HCT116 (cell line): ENCODE results near the gene GTF3C1. TPM values are rescaled to one million over a fixed set of nuclear protein-coding genes. Genes with fewer than 3 reads are reported as not detected.

ENCODE experiments used
- ATAC-seq: fragments of 200-7000 bp; cut with Tn5 transposase; 2 replicates; pipeline ENCODE4 v1.9.1; 2020; ENCODE audit warnings: mild to moderate bottlenecking, moderate library complexity
- BruUV-seq: library from RNA; stranded (reverse); fragments of 400-500 nt; replicated peaks from 2 replicates; lab custom pipeline; 2021; lab: Mats Ljungman, UMichigan
- CTCF ChIA-PET: fragments of 300-600 bp; sonication (Branson Sonifier 250); formaldehyde crosslinking; loops from one replicate; lab custom pipeline; 2021; ENCODE audit warnings: antibody characterized with exemption; lab: Charles Lee
- POLR2A ChIA-PET: fragments of 300-600, 350-600 bp; sonication (Branson Sonifier 250); formaldehyde crosslinking; loops from one replicate; lab custom pipeline; 2021; ENCODE audit warnings: antibody characterized with exemption; lab: Charles Lee
- RAD21 ChIA-PET, 2 experiments: fragments of 300-600 bp; sonication (Branson Sonifier 250); formaldehyde crosslinking; loops; one replicate each; lab custom pipeline; 2023; ENCODE audit warnings: low total read pairs in 2 of 2; ENCODE audit not compliant: uncharacterized antibody in 2 of 2, unreplicated experiment in 2 of 2, low non-redundant PET in 1 of 2; lab: Charles Lee
- DNase-seq: peaks from one replicate; pipeline ENCODE4 v3.0.0-alpha.2; 2010; ENCODE audit warnings: low read depth, low spot score
- H2AFZ ChIP-seq: fragments of 200-600 bp; shearing (Covaris generic), sonication (generic); 2 replicates; pipeline ENCODE4 v1.6.1; 2017; ENCODE audit warnings: low read depth, mixed run types, mixed read lengths, antibody characterized with exemption, low read length; ENCODE audit not compliant: poor library complexity, severe bottlenecking
- H3K27ac ChIP-seq: 2 replicates; pipeline ENCODE4 v1.5.1; 2012; ENCODE audit warnings: low read depth, low read length
- H3K27me3 ChIP-seq: fragments of 200-600 bp; sonication (generic); 2 replicates; pipeline ENCODE4 v1.6.1; 2016; ENCODE audit warnings: mixed run types, low read length, mixed read lengths; ENCODE audit not compliant: insufficient read depth
- H3K36me3 ChIP-seq, 2 experiments: fragments of 200-500 bp in 1 of 2; fragments of 200-600 bp in 1 of 2; sonication (Bioruptor generic) in 1 of 2; sonication (generic) in 1 of 2; 2 replicates each; pipeline versions ENCODE4 v1.5.1 to v1.6.1; 2014 to 2016; ENCODE audit warnings: low read length in 2 of 2, inconsistent platforms in 1 of 2, mixed read lengths in 1 of 2, mixed run types in 1 of 2; ENCODE audit not compliant: insufficient read depth in 2 of 2, control insufficient read depth in 1 of 2
- H3K4me1 ChIP-seq, 2 experiments: fragments of 200-600 bp in 1 of 2; sonication (generic) in 1 of 2; 2 replicates each; pipeline versions ENCODE4 v1.5.1 to v1.6.1; 2012 to 2017; ENCODE audit warnings: low read length in 2 of 2, inconsistent platforms in 1 of 2, mild to moderate bottlenecking in 1 of 2, mixed read lengths in 1 of 2, mixed run types in 1 of 2, moderate library complexity in 1 of 2; ENCODE audit not compliant: insufficient read depth in 2 of 2, control insufficient read depth in 1 of 2
- H3K4me2 ChIP-seq: fragments of 200-600 bp; sonication (generic); 2 replicates; pipeline ENCODE4 v1.6.1; 2017; ENCODE audit warnings: mixed run types, low read length, mixed read lengths
- H3K4me3 ChIP-seq, 2 experiments: fragments of 200-600 bp in 1 of 2; sonication (generic) in 1 of 2; replicated peaks in 1 of 2; 2 replicates each; pipeline ENCODE4 v1.5.1; 2011 to 2016; ENCODE audit warnings: low read length in 2 of 2, control low read depth in 1 of 2, low read depth in 1 of 2, mild to moderate bottlenecking in 1 of 2, mixed read lengths in 1 of 2, mixed run types in 1 of 2
- H3K79me2 ChIP-seq: fragments of 200-600 bp; sonication (generic); 2 replicates; pipeline ENCODE4 v1.6.1; 2017; ENCODE audit warnings: mild to moderate bottlenecking, mixed run types, low read length, moderate library complexity, mixed read lengths; ENCODE audit not compliant: insufficient read depth
- H3K9ac ChIP-seq: fragments of 200-600 bp; sonication (generic); 2 replicates; pipeline ENCODE4 v1.6.1; 2016; ENCODE audit warnings: low read length, mixed read lengths
- H3K9me2 ChIP-seq: fragments of 200-600 bp; sonication (generic), shearing (Covaris generic); 2 replicates; pipeline ENCODE4 v1.6.1; 2017; ENCODE audit warnings: mixed run types, mild to moderate bottlenecking, moderate library complexity; ENCODE audit not compliant: insufficient read depth
- H3K9me3 ChIP-seq, 2 experiments: fragments of 200-500 bp in 1 of 2; fragments of 200-600 bp in 1 of 2; sonication (Bioruptor generic) in 1 of 2; sonication (generic) in 1 of 2; 2 replicates each; pipeline ENCODE4 v1.6.1; 2014 to 2017; ENCODE audit warnings: low read length in 2 of 2, mixed read lengths in 2 of 2, inconsistent platforms in 1 of 2, low read depth in 1 of 2, mild to moderate bottlenecking in 1 of 2, mixed run types in 1 of 2, moderate library complexity in 1 of 2; ENCODE audit not compliant: control insufficient read depth in 1 of 2, insufficient read depth in 1 of 2
- H4K20me1 ChIP-seq: fragments of 200-600 bp; sonication (generic), shearing (Covaris generic); 2 replicates; pipeline ENCODE4 v1.6.1; 2017; ENCODE audit warnings: mixed run types, mild to moderate bottlenecking, moderate library complexity; ENCODE audit not compliant: insufficient read depth
- CEBPB ChIP-seq: IDR thresholded peaks from 2 replicates; pipeline ENCODE4 v1.6.1; 2012; ENCODE audit warnings: low read depth
- EGR1 ChIP-seq: IDR thresholded peaks from 2 replicates; pipeline ENCODE4 v1.6.1; 2012; ENCODE audit warnings: low read depth
- EZH2 ChIP-seq: fragments of 200-600 bp; sonication (generic); IDR thresholded peaks from 2 replicates; pipeline ENCODE4 v1.6.1; 2017; ENCODE audit warnings: antibody characterized with exemption, mixed run types
- JUND ChIP-seq: IDR thresholded peaks from 2 replicates; pipeline ENCODE4 v1.6.1; 2012
- POLR2A ChIP-seq: IDR thresholded peaks from 2 replicates; pipeline ENCODE4 v1.7.0; 2011; ENCODE audit warnings: borderline replicate concordance; ENCODE audit not compliant: insufficient read depth, insufficient read length; ENCODE audit errors: extremely low read depth
- POLR2AphosphoS5 ChIP-seq: IDR thresholded peaks from 2 replicates; pipeline ENCODE4 v1.6.1; 2011; ENCODE audit warnings: mild to moderate bottlenecking, low read depth, low read length, moderate library complexity
- REST ChIP-seq: IDR thresholded peaks from 2 replicates; pipeline ENCODE4 v1.6.1; 2012; ENCODE audit warnings: low read depth
- TCF7L2 ChIP-seq: IDR thresholded peaks from 2 replicates; pipeline ENCODE4 v1.7.0; 2011; ENCODE audit warnings: borderline replicate concordance, inconsistent platforms; ENCODE audit not compliant: insufficient read depth, insufficient read length; ENCODE audit errors: extremely low read depth
- YY1 ChIP-seq: IDR thresholded peaks from 2 replicates; pipeline ENCODE4 v1.6.1; 2011; ENCODE audit warnings: low read length, low read depth, moderate library complexity, mild to moderate bottlenecking; ENCODE audit not compliant: insufficient replicate concordance; ENCODE audit errors: extremely low read depth
- ZNF274 ChIP-seq: fragments of 200-500 bp; sonication (Bioruptor generic); IDR thresholded peaks from 2 replicates; pipeline ENCODE4 v1.6.1; 2014; ENCODE audit warnings: mild to moderate bottlenecking, low read depth, low read length, inconsistent platforms
- intact Hi-C: fragments of 100-400 bp; cut with micrococcal nuclease; formaldehyde crosslinking; loops from 2 replicates; pipeline ENCODE4 v1.10.0; 2022
- total RNA-seq: library from RNA; stranded (reverse); gene quantifications from one replicate; pipeline ENCODE4 v1.2.1, GENCODE V29; 2021; ENCODE audit not compliant: unreplicated experiment
- TF ChIP-seq, protein P1 (sequence below): IDR thresholded peaks from 2 replicates; pipeline ENCODE4 v1.6.1; 2012
- TF ChIP-seq, protein P2 (sequence below): IDR thresholded peaks from 2 replicates; pipeline ENCODE4 v1.6.1; 2011; ENCODE audit warnings: mild to moderate bottlenecking, low read length, moderate library complexity; ENCODE audit not compliant: insufficient replicate concordance; ENCODE audit errors: extremely low read depth

GTF3C1 gene
- total RNA-seq, 1 experiment from 2014 or later = 97.5 TPM

- H3K4me2 ChIP-seq = no peak overlapping the region
- no peaks in the 10 kb centered on the region; the same call in 1 of the 2 replicates for H3K79me2 ChIP-seq
- no peak overlapping the region for H3K9ac ChIP-seq
- H3K4me3 ChIP-seq = no peak overlapping the region
- no peak for TF ChIP-seq YY1
- TF ChIP-seq CEBPB = no peak
- TF ChIP-seq, protein P1, sequence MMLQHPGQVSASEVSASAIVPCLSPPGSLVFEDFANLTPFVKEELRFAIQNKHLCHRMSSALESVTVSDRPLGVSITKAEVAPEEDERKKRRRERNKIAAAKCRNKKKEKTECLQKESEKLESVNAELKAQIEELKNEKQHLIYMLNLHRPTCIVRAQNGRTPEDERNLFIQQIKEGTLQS = no peak
- no peak for TF ChIP-seq POLR2AphosphoS5
- TF ChIP-seq EZH2 = no peak
- TF ChIP-seq EGR1 = no peak
- no peak for TF ChIP-seq ZNF274
- no peak for TF ChIP-seq REST
- TF ChIP-seq, protein P2, sequence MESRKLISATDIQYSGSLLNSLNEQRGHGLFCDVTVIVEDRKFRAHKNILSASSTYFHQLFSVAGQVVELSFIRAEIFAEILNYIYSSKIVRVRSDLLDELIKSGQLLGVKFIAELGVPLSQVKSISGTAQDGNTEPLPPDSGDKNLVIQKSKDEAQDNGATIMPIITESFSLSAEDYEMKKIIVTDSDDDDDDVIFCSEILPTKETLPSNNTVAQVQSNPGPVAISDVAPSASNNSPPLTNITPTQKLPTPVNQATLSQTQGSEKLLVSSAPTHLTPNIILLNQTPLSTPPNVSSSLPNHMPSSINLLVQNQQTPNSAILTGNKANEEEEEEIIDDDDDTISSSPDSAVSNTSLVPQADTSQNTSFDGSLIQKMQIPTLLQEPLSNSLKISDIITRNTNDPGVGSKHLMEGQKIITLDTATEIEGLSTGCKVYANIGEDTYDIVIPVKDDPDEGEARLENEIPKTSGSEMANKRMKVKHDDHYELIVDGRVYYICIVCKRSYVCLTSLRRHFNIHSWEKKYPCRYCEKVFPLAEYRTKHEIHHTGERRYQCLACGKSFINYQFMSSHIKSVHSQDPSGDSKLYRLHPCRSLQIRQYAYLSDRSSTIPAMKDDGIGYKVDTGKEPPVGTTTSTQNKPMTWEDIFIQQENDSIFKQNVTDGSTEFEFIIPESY = no peak
- TF ChIP-seq JUND = no peak
- no peak for TF ChIP-seq TCF7L2
- no peak for TF ChIP-seq POLR2A
- intact Hi-C loops = no loop called here
- no peaks in the 10 kb centered on the region for H3K9me3 ChIP-seq
- ChIA-PET RAD21 (no interaction called here), POLR2A (no interaction called here), CTCF (no interaction called here)
- H3K9me2 ChIP-seq = no peaks in the 10 kb centered on the region
- no peaks in the 10 kb centered on the region for H3K4me1 ChIP-seq
- ATAC-seq = no peak
- peaks cover 63 to 70% of the 10 kb centered on the region in 2 experiments for H3K36me3 ChIP-seq
- H3K27me3 ChIP-seq = no peaks in the 10 kb centered on the region
- no TSS peak for BruUV-seq
- H4K20me1 ChIP-seq = no peaks in the 10 kb centered on the region
- H3K27ac ChIP-seq = no peak overlapping the region
- no peak for DNase-seq
- H2AFZ ChIP-seq = no peak overlapping the region
These were observed 10.6 kb downstream of the GTF3C1 start for GRCh38 chr16:27539120-27539519.
